OCI-LY3 (cell line): ENCODE measurements around the gene ZNF747.

Experiments
- EZH2phosphoT487 ChIP-seq: fragments of 200-600 bp; shearing (Covaris generic); IDR thresholded peaks from 2 replicates; pipeline ENCODE4 v1.6.1; 2018; ENCODE audit warnings: antibody characterized with exemption, mixed run types, low read depth
- TF ChIP-seq, protein P1 (sequence below): fragments of 200-600, 300-600 bp; sonication (generic); IDR thresholded peaks from 2 replicates; pipeline ENCODE4 v1.5.1; 2014; ENCODE audit warnings: antibody characterized with exemption, low read length, low read depth

DNA sequence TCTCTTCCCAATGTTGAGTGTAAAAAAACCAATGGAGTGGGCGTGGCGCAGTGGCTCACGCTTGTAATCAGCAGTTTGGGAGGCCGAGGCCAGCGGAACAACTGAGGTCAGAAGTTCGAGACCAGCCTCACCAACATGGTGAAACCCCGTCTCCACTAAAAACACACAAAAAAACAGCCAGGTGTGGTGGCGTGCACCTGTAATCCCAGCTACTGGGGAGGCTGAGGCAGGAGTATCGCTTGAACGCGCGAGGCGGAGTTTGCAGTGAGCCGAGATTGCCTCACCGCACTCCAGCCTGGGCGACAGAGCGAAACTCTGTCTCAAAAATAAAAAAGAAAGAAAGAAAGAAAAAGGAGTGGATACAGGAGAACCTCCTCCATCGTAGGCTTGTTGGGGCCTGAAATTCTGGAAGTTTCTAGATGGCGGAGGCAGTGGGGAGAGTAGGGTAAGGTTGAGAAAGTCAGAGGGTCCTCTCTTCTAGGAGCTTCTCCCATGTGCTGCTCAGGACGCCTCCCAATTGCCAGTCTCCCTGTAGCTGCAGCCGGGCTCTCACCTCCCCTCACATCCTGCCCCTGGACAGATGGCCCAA is 24.2 kb upstream of the ZNF747 start:
- TF ChIP-seq, protein P1, sequence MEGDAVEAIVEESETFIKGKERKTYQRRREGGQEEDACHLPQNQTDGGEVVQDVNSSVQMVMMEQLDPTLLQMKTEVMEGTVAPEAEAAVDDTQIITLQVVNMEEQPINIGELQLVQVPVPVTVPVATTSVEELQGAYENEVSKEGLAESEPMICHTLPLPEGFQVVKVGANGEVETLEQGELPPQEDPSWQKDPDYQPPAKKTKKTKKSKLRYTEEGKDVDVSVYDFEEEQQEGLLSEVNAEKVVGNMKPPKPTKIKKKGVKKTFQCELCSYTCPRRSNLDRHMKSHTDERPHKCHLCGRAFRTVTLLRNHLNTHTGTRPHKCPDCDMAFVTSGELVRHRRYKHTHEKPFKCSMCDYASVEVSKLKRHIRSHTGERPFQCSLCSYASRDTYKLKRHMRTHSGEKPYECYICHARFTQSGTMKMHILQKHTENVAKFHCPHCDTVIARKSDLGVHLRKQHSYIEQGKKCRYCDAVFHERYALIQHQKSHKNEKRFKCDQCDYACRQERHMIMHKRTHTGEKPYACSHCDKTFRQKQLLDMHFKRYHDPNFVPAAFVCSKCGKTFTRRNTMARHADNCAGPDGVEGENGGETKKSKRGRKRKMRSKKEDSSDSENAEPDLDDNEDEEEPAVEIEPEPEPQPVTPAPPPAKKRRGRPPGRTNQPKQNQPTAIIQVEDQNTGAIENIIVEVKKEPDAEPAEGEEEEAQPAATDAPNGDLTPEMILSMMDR = no peak
- no peak for TF ChIP-seq EZH2phosphoT487
